WTC11 (cell line): ENCODE measurements around the gene SLC9A3. TPM values are rescaled to one million over a fixed set of nuclear protein-coding genes. Genes with fewer than 3 reads are reported as not detected.
"Not testable (repeated sequence)": the region's sequence is repeated elsewhere in the genome, so short reads cannot be mapped to it uniquely, and the experiment has no call there.

ENCODE experiments used
- ATAC-seq: fragments of 200-7000 bp; cut with Tn5 transposase; 2 replicates; pipeline ENCODE4 v1.10.0; 2021; ENCODE audit warnings: mild to moderate bottlenecking, moderate library complexity
- CTCF ChIA-PET: fragments of 300-600 bp; sonication (Branson Sonifier 250); formaldehyde crosslinking; loops from one replicate; lab custom pipeline; 2021; ENCODE audit warnings: antibody characterized with exemption; lab: Charles Lee
- POLR2A ChIA-PET: fragments of 350-600 bp; sonication (Branson Sonifier 250); formaldehyde crosslinking; loops from one replicate; lab custom pipeline; 2021; ENCODE audit warnings: antibody characterized with exemption; lab: Charles Lee
- DNase-seq: peaks from one replicate; pipeline ENCODE4 v3.0.0; 2021; ENCODE audit warnings: low spot score
- H3K27ac Mint-ChIP-seq: 2 replicates; pipeline ENCODE4 v1.8.0; 2021; ENCODE audit warnings: mixed read lengths
- H3K27me3 Mint-ChIP-seq: 2 replicates; pipeline ENCODE4 v1.8.0; 2021; ENCODE audit warnings: low read depth, mild to moderate bottlenecking, moderate library complexity, mixed read lengths
- H3K36me3 Mint-ChIP-seq: 2 replicates; pipeline ENCODE4 v1.8.0; 2021; ENCODE audit warnings: mixed read lengths
- H3K4me1 Mint-ChIP-seq: 2 replicates; pipeline ENCODE4 v1.8.0; 2022; ENCODE audit warnings: mixed read lengths
- H3K4me3 Mint-ChIP-seq: 2 replicates; pipeline ENCODE4 v1.8.0; 2021; ENCODE audit warnings: mild to moderate bottlenecking, moderate library complexity, mixed read lengths
- H3K9me3 Mint-ChIP-seq: 2 replicates; pipeline ENCODE4 v1.8.0; 2021; ENCODE audit warnings: mixed read lengths
- ATF6 ChIP-seq: sonication (generic); formaldehyde crosslinking; IDR thresholded peaks from 2 replicates; pipeline ENCODE4 v1.8.1; 2023; ENCODE audit warnings: mild to moderate bottlenecking, missing genetic modification reagents
- MAX ChIP-seq: sonication (generic); formaldehyde crosslinking; IDR thresholded peaks from 2 replicates; pipeline ENCODE4 v1.8.0; 2022; ENCODE audit warnings: mild to moderate bottlenecking, missing genetic modification reagents
- NR3C1 ChIP-seq: sonication (generic); formaldehyde crosslinking; conservative IDR thresholded peaks from 2 replicates; pipeline ENCODE4 v1.8.1; 2023; ENCODE audit warnings: low read depth, mild to moderate bottlenecking, missing genetic modification reagents
- RELA ChIP-seq: sonication (generic); formaldehyde crosslinking; IDR thresholded peaks from 2 replicates; pipeline ENCODE4 v1.8.1; 2022; ENCODE audit warnings: missing genetic modification reagents, mild to moderate bottlenecking, borderline replicate concordance
- SOX15 ChIP-seq: fragments of 250-450 bp; sonication (Bioruptor Pico); IDR thresholded peaks from 2 replicates; pipeline ENCODE4 v1.9.0; 2021; ENCODE audit warnings: mild to moderate bottlenecking
- USF1 ChIP-seq: sonication (generic); formaldehyde crosslinking; IDR thresholded peaks from 2 replicates; pipeline ENCODE4 v1.8.0; 2022; ENCODE audit warnings: mild to moderate bottlenecking, missing genetic modification reagents
- ZMAT4 ChIP-seq: fragments of 250-450 bp; sonication (Bioruptor Pico); IDR thresholded peaks from 2 replicates; pipeline ENCODE4 v1.9.0; 2021; ENCODE audit warnings: mild to moderate bottlenecking
- ZNF232 ChIP-seq: sonication (generic); formaldehyde crosslinking; IDR thresholded peaks from 2 replicates; pipeline ENCODE4 v1.8.0; 2022; ENCODE audit warnings: mild to moderate bottlenecking, missing genetic modification reagents
- ZSCAN18 ChIP-seq: fragments of 250-450 bp; sonication (Bioruptor Pico); IDR thresholded peaks from 2 replicates; pipeline ENCODE4 v2.1.2; 2022; ENCODE audit warnings: mild to moderate bottlenecking, moderate library complexity
- total RNA-seq: library from RNA; stranded (reverse); gene quantifications from 3 replicates; pipeline ENCODE4 v1.2.3, GENCODE V29; 2021
- TF ChIP-seq, protein P1 (sequence below): sonication (generic); formaldehyde crosslinking; IDR thresholded peaks from 2 replicates; pipeline ENCODE4 v1.8.1; 2023; ENCODE audit warnings: mild to moderate bottlenecking, missing genetic modification reagents, moderate library complexity
- TF ChIP-seq, protein P2 (sequence below): sonication (generic); formaldehyde crosslinking; IDR thresholded peaks from 2 replicates; pipeline ENCODE4 v1.8.0; 2023; ENCODE audit warnings: missing genetic modification reagents, mild to moderate bottlenecking, borderline replicate concordance

SLC9A3 gene
- total RNA-seq, 1 experiment from 2014 or later, result 1.6 TPM

GRCh38 chr5:475704-476101 is 48.5 kb downstream of the SLC9A3 start (continued):
- TF ChIP-seq RELA (CRISPR knock-in tag), result no peak
- no peak for TF ChIP-seq NR3C1 (CRISPR knock-in tag)

DNA sequence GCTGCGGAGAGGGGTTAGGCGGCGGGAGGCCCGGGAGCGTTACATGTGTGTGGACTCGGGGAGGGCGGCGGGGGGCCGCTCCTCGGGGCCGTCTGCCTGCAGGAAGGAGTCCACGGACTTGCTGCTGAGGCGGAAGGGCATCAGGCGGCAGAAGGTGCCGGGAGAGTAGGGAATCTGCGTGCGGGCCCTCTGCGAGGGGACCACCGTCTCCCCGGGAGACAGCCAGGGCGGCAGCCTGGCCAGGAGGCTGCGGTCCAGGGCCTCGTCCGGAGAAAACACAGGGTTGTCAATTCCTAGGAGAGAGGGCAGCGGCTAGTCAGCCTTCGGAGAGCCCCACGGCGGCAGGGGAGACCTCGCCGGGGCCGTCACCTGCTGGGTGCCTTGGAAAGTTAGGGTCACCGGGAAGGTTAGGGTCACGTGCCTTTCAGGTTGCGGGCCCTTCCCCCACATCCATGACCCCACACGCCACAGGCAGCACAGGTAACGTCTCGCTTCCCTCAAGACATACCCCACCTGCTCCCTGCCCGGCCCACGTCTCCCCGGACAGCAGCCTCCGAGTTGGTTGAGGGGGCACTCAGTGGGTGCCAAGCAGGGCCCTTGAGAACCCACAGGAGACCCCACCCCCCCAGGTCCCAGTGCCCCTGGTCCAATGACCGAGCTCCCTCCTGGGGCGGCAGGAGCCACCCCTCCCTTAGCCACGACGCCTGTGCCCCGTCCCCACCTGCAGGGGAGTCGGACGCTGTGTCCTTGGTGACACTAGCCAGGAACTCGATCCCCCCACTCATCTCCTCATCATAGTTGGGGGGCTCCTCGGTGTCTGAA is 49.2 kb downstream of the SLC9A3 start:
- peaks cover 52% of the 10 kb centered on the region for H3K27me3 Mint-ChIP-seq
- no peaks in the 10 kb centered on the region for H3K9me3 Mint-ChIP-seq
- H3K4me1 Mint-ChIP-seq, result peaks cover 9% of the 10 kb centered on the region
- peak; percentile 24 for DNase-seq
- POLR2A ChIA-PET, result no interaction called here
- CTCF ChIA-PET, result interaction anchor here (2.4 to 4.3 kb wide), 2 partner anchors 17 to 28 kb away, joined by 12 to 23 read pairs; no protein-coding TSS in a partner anchor
- no peak overlapping the region for H3K27ac Mint-ChIP-seq
- ATAC-seq, result no peak
- H3K36me3 Mint-ChIP-seq, result no peaks in the 10 kb centered on the region
- peak overlapping the region; percentile 72 for H3K4me3 Mint-ChIP-seq
- TF ChIP-seq, protein P1, sequence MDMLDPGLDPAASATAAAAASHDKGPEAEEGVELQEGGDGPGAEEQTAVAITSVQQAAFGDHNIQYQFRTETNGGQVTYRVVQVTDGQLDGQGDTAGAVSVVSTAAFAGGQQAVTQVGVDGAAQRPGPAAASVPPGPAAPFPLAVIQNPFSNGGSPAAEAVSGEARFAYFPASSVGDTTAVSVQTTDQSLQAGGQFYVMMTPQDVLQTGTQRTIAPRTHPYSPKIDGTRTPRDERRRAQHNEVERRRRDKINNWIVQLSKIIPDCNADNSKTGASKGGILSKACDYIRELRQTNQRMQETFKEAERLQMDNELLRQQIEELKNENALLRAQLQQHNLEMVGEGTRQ (CRISPR knock-in tag), result peak; percentile 79
- TF ChIP-seq ATF6 (CRISPR knock-in tag) (no peak), USF1 (CRISPR knock-in tag) (peak; percentile 72)

DNA sequence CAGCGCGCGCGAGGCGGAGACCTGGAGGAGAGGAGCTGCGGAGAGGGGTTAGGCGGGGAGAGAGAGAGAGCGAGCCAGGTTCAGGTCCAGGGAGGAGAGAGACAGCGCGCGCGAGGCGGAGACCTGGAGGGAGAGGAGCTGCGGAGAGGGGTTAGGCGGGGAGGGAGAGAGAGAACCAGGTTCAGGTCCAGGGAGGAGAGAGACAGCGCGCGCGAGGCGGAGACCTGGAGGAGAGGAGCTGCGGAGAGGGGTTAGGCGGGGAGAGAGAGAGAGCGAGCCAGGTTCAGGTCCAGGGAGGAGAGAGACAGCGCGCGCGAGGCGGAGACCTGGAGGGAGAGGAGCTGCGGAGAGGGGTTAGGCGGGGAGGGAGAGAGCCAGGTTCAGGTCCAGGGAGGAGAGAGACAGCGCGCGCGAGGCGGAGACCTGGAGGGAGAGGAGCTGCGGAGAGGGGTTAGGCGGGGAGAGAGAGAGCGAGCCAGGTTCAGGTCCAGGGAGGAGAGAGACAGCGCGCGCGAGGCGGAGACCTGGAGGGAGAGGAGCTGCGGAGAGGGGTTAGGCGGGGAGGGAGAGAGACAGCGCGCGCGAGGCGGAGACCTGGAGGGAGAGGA is 49.9 kb downstream of the SLC9A3 start:
- peaks cover 52% of the 10 kb centered on the region for H3K27me3 Mint-ChIP-seq
- H3K36me3 Mint-ChIP-seq, H3K9me3 Mint-ChIP-seq, ATAC-seq, H3K27ac Mint-ChIP-seq, H3K4me1 Mint-ChIP-seq, POLR2A ChIA-PET: not testable (repeated sequence)
- TF ChIP-seq MAX (CRISPR knock-in tag), result 0 out of 2 replicates have a peak, but pooled peaks have one; percentile 6
- CTCF ChIA-PET, result interaction anchor here (1.2 to 4.3 kb wide), 5 partner anchors 18 to 195 kb away, joined by 4 to 23 read pairs (median 7); partner anchors contain the start of gene AHRR
- DNase-seq, result peak; percentile 8
- peak overlapping the region; percentile 72 for H3K4me3 Mint-ChIP-seq

- DNase-seq (peak; percentile 34), ATAC-seq (peak; percentile 41)
- Mint-ChIP-seq H3K4me1 (peaks cover 9% of the 10 kb centered on the region), H3K27me3 (peaks cover 52% of the 10 kb centered on the region), H3K27ac (no peak overlapping the region), H3K36me3 (no peaks in the 10 kb centered on the region), H3K4me3 (peak overlapping the region; percentile 72), H3K9me3 (no peaks in the 10 kb centered on the region)
- CTCF ChIA-PET, result interaction anchor here (1.2 to 4.3 kb wide), 5 partner anchors 18 to 196 kb away, joined by 4 to 23 read pairs (median 7); partner anchors contain the start of gene AHRR
- POLR2A ChIA-PET, result no interaction called here
- TF ChIP-seq, protein P2, sequence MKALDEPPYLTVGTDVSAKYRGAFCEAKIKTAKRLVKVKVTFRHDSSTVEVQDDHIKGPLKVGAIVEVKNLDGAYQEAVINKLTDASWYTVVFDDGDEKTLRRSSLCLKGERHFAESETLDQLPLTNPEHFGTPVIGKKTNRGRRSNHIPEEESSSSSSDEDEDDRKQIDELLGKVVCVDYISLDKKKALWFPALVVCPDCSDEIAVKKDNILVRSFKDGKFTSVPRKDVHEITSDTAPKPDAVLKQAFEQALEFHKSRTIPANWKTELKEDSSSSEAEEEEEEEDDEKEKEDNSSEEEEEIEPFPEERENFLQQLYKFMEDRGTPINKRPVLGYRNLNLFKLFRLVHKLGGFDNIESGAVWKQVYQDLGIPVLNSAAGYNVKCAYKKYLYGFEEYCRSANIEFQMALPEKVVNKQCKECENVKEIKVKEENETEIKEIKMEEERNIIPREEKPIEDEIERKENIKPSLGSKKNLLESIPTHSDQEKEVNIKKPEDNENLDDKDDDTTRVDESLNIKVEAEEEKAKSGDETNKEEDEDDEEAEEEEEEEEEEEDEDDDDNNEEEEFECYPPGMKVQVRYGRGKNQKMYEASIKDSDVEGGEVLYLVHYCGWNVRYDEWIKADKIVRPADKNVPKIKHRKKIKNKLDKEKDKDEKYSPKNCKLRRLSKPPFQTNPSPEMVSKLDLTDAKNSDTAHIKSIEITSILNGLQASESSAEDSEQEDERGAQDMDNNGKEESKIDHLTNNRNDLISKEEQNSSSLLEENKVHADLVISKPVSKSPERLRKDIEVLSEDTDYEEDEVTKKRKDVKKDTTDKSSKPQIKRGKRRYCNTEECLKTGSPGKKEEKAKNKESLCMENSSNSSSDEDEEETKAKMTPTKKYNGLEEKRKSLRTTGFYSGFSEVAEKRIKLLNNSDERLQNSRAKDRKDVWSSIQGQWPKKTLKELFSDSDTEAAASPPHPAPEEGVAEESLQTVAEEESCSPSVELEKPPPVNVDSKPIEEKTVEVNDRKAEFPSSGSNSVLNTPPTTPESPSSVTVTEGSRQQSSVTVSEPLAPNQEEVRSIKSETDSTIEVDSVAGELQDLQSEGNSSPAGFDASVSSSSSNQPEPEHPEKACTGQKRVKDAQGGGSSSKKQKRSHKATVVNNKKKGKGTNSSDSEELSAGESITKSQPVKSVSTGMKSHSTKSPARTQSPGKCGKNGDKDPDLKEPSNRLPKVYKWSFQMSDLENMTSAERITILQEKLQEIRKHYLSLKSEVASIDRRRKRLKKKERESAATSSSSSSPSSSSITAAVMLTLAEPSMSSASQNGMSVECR (CRISPR knock-in tag), result no peak
- TF ChIP-seq ZMAT4, result no peak
- TF ChIP-seq ZSCAN18, result no peak
- TF ChIP-seq ZNF232 (CRISPR knock-in tag), result no peak
- TF ChIP-seq SOX15 (CRISPR knock-in tag), result no peak
- peak; percentile 47; the same call in 1 of the 2 replicates for TF ChIP-seq RELA (CRISPR knock-in tag)
- 0 out of 2 replicates have a peak, but pooled peaks have one; percentile 17 for TF ChIP-seq MAX (CRISPR knock-in tag)
- TF ChIP-seq, protein P1 (CRISPR knock-in tag), result no peak
Measured at GRCh38 chr5:473551-474192, 50.6 kb downstream of the SLC9A3 start.
